GM19395 (cell line): ENCODE measurements around the gene TPH2.

ENCODE experiments used
- ATAC-seq: cut with Tn5 transposase; IDR thresholded peaks from one replicate; pipeline ENCODE4 v1.9.1; 2021; ENCODE audit warnings: mild to moderate bottlenecking, moderate library complexity; ENCODE audit not compliant: unreplicated experiment

Gene TPH2

GRCh38 chr12:71958457-71958856, 19.8 kb downstream of the TPH2 start:
- ATAC-seq, result no peak

- ATAC-seq, result no peak
Measured at GRCh38 chr12:71958993-71959578, 20.4 kb downstream of the TPH2 start.

GRCh38 chr12:71967211-71967610, 28.6 kb downstream of the TPH2 start:
- ATAC-seq, result no peak

GRCh38 chr12:71969330-71969729, 30.7 kb downstream of the TPH2 start:
- ATAC-seq, result no peak

GRCh38 chr12:71970031-71970430, 31.4 kb downstream of the TPH2 start:
- no peak for ATAC-seq

- no peak for ATAC-seq
Measured at GRCh38 chr12:71972441-71973074, 33.9 kb downstream of the TPH2 start.

- no peak for ATAC-seq
Measured at GRCh38 chr12:71973687-71974086, 35.0 kb downstream of the TPH2 start.

GRCh38 chr12:71980538-71980937, 41.9 kb downstream of the TPH2 start:
- no peak for ATAC-seq

GRCh38 chr12:71981149-71981548, 42.5 kb downstream of the TPH2 start:
- ATAC-seq, result no peak

GRCh38 chr12:71994715-71995114, 56.1 kb downstream of the TPH2 start:
- ATAC-seq, result no peak

GRCh38 chr12:71999795-72000194, 61.1 kb downstream of the TPH2 start:
- no peak for ATAC-seq

GRCh38 chr12:72000969-72001648, 62.5 kb downstream of the TPH2 start:
- ATAC-seq, result no peak

- ATAC-seq, result no peak
Measured at GRCh38 chr12:72006766-72007165, 68.1 kb downstream of the TPH2 start.

- ATAC-seq, result no peak
Measured at GRCh38 chr12:72010356-72010755, 71.7 kb downstream of the TPH2 start.

GRCh38 chr12:72011374-72011773, 72.7 kb downstream of the TPH2 start:
- no peak for ATAC-seq

GRCh38 chr12:72012874-72013273, 74.2 kb downstream of the TPH2 start:
- ATAC-seq, result no peak

GRCh38 chr12:72015895-72016294, 77.2 kb downstream of the TPH2 start:
- ATAC-seq, result no peak

GRCh38 chr12:72017054-72017651, 78.5 kb downstream of the TPH2 start:
- peak; percentile 98 for ATAC-seq

GRCh38 chr12:72018036-72018435, 79.4 kb downstream of the TPH2 start:
- no peak for ATAC-seq

GRCh38 chr12:72024613-72025012, 86.0 kb downstream of the TPH2 start:
- no peak for ATAC-seq

- ATAC-seq, result no peak
Measured at GRCh38 chr12:72025524-72025923, 86.9 kb downstream of the TPH2 start.

GRCh38 chr12:72028966-72029365, 90.3 kb downstream of the TPH2 start:
- ATAC-seq, result no peak
